PC-3 (cell line): ENCODE measurements around the gene SLC44A1.

Source experiments
- EZH2 ChIP-seq: fragments of 300-600 bp; sonication (generic); IDR thresholded peaks from one replicate; pipeline ENCODE4 v1.6.1; 2017; ENCODE audit warnings: antibody characterized with exemption, mild to moderate bottlenecking, low read length; ENCODE audit not compliant: unreplicated experiment
- TF ChIP-seq, protein P1 (sequence below): fragments of 300-600 bp; sonication (generic); conservative IDR thresholded peaks from 2 replicates; pipeline ENCODE4 v1.5.1; 2017; ENCODE audit warnings: antibody characterized with exemption, low read depth, mild to moderate bottlenecking, low read length

DNA sequence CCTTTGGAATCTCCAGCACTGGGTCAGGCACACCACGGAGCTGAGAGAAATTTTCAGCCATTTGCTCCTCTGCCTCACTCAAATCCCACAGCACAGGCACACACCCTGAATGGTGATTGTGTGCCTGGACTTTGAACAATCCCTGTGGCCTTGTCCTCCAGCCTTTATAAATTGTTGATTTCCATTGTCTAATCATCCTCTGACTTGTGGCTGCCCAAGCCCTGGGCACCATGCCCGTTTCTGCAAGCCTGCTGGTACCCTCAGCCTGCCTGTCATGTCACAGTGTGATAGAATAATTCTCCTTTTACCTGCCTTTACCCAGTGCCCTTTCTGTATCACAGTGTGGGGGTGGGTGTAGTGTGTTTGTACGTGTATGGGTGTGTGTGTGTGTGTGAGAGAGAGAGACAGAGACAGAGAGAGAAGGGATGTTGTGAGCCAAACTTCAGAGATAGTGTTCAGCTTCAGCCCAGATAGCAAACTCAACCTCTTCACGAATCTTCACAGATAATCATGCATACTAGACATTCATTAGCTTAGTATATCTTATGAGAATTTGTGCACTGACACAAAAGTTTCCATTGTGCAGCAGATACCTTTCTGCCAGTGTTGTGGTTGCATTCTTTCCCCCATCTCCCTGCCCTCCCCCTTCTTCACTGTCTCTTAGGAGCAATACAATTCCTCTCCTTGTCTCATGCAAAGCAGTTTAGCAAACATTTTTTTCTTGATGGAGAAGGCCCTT, 27.8 kb upstream of the SLC44A1 start:
- TF ChIP-seq, protein P1, sequence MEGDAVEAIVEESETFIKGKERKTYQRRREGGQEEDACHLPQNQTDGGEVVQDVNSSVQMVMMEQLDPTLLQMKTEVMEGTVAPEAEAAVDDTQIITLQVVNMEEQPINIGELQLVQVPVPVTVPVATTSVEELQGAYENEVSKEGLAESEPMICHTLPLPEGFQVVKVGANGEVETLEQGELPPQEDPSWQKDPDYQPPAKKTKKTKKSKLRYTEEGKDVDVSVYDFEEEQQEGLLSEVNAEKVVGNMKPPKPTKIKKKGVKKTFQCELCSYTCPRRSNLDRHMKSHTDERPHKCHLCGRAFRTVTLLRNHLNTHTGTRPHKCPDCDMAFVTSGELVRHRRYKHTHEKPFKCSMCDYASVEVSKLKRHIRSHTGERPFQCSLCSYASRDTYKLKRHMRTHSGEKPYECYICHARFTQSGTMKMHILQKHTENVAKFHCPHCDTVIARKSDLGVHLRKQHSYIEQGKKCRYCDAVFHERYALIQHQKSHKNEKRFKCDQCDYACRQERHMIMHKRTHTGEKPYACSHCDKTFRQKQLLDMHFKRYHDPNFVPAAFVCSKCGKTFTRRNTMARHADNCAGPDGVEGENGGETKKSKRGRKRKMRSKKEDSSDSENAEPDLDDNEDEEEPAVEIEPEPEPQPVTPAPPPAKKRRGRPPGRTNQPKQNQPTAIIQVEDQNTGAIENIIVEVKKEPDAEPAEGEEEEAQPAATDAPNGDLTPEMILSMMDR: no peak
- no peak for TF ChIP-seq EZH2
